Tibial artery (tissue), 4 donors: ENCODE measurements around the gene GPI.

Experiments
- DNase-seq, 2 donors: peaks; one replicate each; pipeline ENCODE4 v3.0.0-alpha.2; 2019
- H3K27ac ChIP-seq, 2 donors: fragments of 200-600 bp; sonication (generic) in 1 of 2; 1 replicate in 1 of 2; 2 replicates in 1 of 2; pipeline ENCODE4 v1.5.1; 2018 to 2019; ENCODE audit warnings: mild to moderate bottlenecking in 1 of 2
- H3K27me3 ChIP-seq, 2 donors: fragments of 200-600 bp; sonication (generic) in 1 of 2; one replicate each; pipeline versions ENCODE4 v1.5.1 to v1.6.0; 2016 to 2019
- H3K36me3 ChIP-seq, 3 donors: fragments of 200-600 bp; sonication (generic) in 2 of 3; one replicate each; pipeline ENCODE4 v1.5.1; 2016 to 2019; ENCODE audit warnings: mild to moderate bottlenecking in 2 of 3
- H3K4me1 ChIP-seq, 4 donors: fragments of 200-600 bp; sonication (generic) in 2 of 4; 1 replicate in 3 of 4; 2 replicates in 1 of 4; pipeline ENCODE4 v1.5.1; 2016 to 2019
- H3K4me3 ChIP-seq, 2 donors: fragments of 200-600 bp; sonication (generic) in 1 of 2; 1 replicate in 1 of 2; 2 replicates in 1 of 2; pipeline ENCODE4 v1.5.1; 2018 to 2019; ENCODE audit warnings: mild to moderate bottlenecking in 2 of 2
- H3K9me3 ChIP-seq, 3 donors: fragments of 200-600 bp; sonication (generic) in 1 of 3; one replicate each; pipeline ENCODE4 v1.5.1; 2016 to 2019
- CTCF ChIP-seq, 2 experiments: fragments of 200-600 bp in 1 of 2; fragments of 450-650 bp in 1 of 2; IDR thresholded peaks; one replicate each; pipeline ENCODE4 v1.5.1; 2017 to 2019; ENCODE audit warnings: antibody characterized with exemption in 2 of 2, mild to moderate bottlenecking in 1 of 2, moderate library complexity in 1 of 2
- intact Hi-C: fragments of 100-400 bp; cut with DNase I; formaldehyde crosslinking; loops from one replicate; pipeline ENCODE4 v1.15.0; 2023; ENCODE audit warnings: low total_unique reads

The GPI gene

GRCh38 chr19:34363930-34364329, 1.1 kb upstream of the GPI start:
- no peak for TF ChIP-seq CTCF (IDR thresholded peaks at IDR 0.05)
- H3K36me3 ChIP-seq = peaks cover 7 to 20% (median 15%) of the 10 kb centered on the region in 3 donors
- H3K4me3 ChIP-seq = no peak overlapping the region
- no peaks in the 10 kb centered on the region for H3K27me3 ChIP-seq
- no peak overlapping the region for H3K27ac ChIP-seq
- intact Hi-C loops = loop anchor here (5.0 kb wide), 1 partner anchor 38 kb away; the partner anchor contains the start of gene PDCD2L
- H3K9me3 ChIP-seq = no peaks in the 10 kb centered on the region
- peaks cover 0 to 34% (median 23%) of the 10 kb centered on the region in 4 donors for H3K4me1 ChIP-seq
- DNase-seq = no peak

DNA sequence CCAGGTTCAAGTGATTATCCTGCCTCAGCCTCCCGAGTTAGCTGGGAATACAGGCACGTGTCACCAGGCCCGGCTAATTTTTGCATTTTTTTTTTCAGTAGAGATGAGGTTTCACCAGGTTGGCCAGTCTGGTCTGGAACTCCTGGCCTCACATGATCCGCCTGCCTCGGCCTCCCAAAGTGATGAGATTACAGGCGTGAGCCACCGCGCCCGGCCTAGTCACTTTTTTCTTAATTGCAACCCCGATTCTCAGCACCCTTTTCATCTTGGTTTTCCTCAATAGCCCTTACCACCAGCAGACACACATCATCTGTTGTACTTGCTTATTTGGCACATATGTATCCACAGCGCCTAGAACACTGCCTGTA, 550 bp upstream of the GPI start:
- no peaks in the 10 kb centered on the region for H3K9me3 ChIP-seq
- no peak for DNase-seq
- H3K36me3 ChIP-seq = peaks cover 12 to 25% (median 20%) of the 10 kb centered on the region in 3 donors
- TF ChIP-seq CTCF (IDR thresholded peaks at IDR 0.05) = no peak
- intact Hi-C loops = loop anchor here (5.0 kb wide), 1 partner anchor 38 kb away; the partner anchor contains the start of gene PDCD2L
- no peaks in the 10 kb centered on the region for H3K27me3 ChIP-seq
- peaks cover 0 to 32% (median 21%) of the 10 kb centered on the region in 4 donors for H3K4me1 ChIP-seq
- H3K27ac ChIP-seq = peak overlapping the region; percentile 65 to 83
- peak overlapping the region; percentile 67 to 94 for H3K4me3 ChIP-seq

GRCh38 chr19:34365463-34366401, 736 bp downstream of the GPI start:
- Histone ChIP-seq H3K27ac (peak overlapping the region; percentile 65 to 83), H3K4me3 (peak overlapping the region; percentile 67 to 94), H3K4me1 (peaks cover 0 to 32% (median 21%) of the 10 kb centered on the region in 4 donors), H3K36me3 (peaks cover 22 to 38% (median 29%) of the 10 kb centered on the region in 3 donors), H3K27me3 (no peaks in the 10 kb centered on the region), H3K9me3 (no peaks in the 10 kb centered on the region)
- DNase-seq = peak; percentile 28 to 74
- no peak for TF ChIP-seq CTCF (IDR thresholded peaks at IDR 0.05)
- intact Hi-C loops = no loop called here

GRCh38 chr19:34366738-34367623, 2.0 kb downstream of the GPI start:
- no peaks in the 10 kb centered on the region for H3K27me3 ChIP-seq
- H3K36me3 ChIP-seq = peaks cover 22 to 50% (median 29%) of the 10 kb centered on the region in 3 donors
- no peak for DNase-seq
- intact Hi-C loops = no loop called here
- TF ChIP-seq CTCF (IDR thresholded peaks at IDR 0.05) = no peak
- peak overlapping the region in 1 of 2 donors; percentile 67 for H3K4me3 ChIP-seq
- H3K9me3 ChIP-seq = no peaks in the 10 kb centered on the region
- H3K27ac ChIP-seq = no peak overlapping the region
- peaks cover 0 to 32% (median 21%) of the 10 kb centered on the region in 4 donors for H3K4me1 ChIP-seq

GRCh38 chr19:34367624-34367957, 2.6 kb downstream of the GPI start:
- peaks cover 22 to 57% (median 35%) of the 10 kb centered on the region in 3 donors for H3K36me3 ChIP-seq
- H3K4me1 ChIP-seq = peaks cover 0 to 32% (median 21%) of the 10 kb centered on the region in 4 donors
- DNase-seq = no peak
- no peaks in the 10 kb centered on the region for H3K9me3 ChIP-seq
- TF ChIP-seq CTCF (IDR thresholded peaks at IDR 0.05) = no peak
- no peaks in the 10 kb centered on the region for H3K27me3 ChIP-seq
- H3K27ac ChIP-seq = no peak overlapping the region
- H3K4me3 ChIP-seq = no peak overlapping the region
- intact Hi-C loops = no loop called here
